CD4-positive, alpha-beta T cell treated with Interleukin-10 for 1 hour (primary cell): ENCODE data around the gene STX8.

Experiments used
- DNase-seq: peaks from one replicate; pipeline ENCODE4 v3.0.0-alpha.2; 2020

Gene STX8

GRCh38 chr17:9553596-9553995 is 22.0 kb downstream of the STX8 start:
- DNase-seq, result no peak

- DNase-seq, result no peak
These were observed 22.4 kb downstream of the STX8 start for GRCh38 chr17:9553181-9553580.

DNA sequence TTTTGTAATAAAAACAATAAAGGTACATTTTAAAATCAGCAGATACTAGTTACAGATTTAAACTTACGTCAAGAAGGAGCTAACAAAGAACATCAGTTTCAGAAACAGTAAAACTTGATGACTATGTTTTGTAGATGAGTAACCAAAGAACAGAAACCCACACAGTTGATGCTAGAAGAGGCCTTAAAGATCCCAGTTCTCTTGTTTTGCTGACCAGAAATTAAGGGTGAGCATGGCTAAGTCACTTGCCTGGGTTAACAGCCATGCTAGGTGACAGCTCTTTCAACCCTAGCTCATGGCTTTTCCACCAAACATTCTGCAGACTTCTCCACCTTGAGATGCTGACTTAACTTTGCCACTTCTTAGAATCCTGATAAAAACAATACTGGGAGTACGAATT is 26.4 kb downstream of the STX8 start:
- DNase-seq, result no peak

DNA sequence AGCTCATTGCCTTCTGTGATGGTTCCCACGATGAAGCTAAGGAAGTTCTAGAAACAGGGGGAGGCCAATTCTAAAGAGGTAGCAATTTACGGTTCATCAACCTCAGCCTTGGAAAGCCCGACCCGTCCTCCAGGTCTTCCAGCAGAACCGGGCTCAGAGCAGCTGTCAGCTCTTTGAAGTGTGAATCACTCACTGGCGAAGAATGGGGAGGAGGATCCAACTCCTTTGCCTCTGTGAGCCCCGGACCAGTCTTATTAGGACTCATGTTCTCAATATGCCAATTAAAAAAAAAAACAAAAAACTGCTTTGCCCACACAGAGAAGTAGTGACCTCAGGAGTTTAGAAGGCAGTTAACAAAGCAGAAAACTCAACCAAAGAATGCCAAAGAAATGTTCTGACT is 31.4 kb downstream of the STX8 start:
- no peak for DNase-seq

GRCh38 chr17:9541718-9542117 is 33.9 kb downstream of the STX8 start:
- DNase-seq, result no peak

- DNase-seq, result no peak
These were observed 37.0 kb downstream of the STX8 start for GRCh38 chr17:9538626-9539025.

- DNase-seq, result no peak
These were observed 38.3 kb downstream of the STX8 start for GRCh38 chr17:9537177-9537776.

DNA sequence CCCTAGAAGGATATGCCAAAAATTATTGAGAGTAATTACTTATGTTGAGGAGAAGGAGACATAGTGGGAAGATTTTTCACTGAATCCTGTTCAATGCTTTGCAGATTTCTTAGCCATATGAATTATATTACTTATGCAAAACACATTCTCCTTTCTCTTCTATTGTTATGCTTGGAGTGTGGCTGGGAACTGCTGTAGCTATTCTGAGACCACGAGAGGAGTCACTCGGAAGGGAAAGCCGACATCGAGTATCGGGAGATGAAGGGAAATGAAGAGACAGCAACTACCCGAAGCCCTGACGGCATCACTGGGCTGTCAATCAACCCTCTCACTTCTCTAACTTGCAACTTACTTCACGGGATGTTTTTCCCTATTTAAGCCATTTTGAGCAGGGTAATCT is 39.6 kb downstream of the STX8 start:
- no peak for DNase-seq

GRCh38 chr17:9533441-9533840 is 42.2 kb downstream of the STX8 start:
- DNase-seq, result no peak

DNA sequence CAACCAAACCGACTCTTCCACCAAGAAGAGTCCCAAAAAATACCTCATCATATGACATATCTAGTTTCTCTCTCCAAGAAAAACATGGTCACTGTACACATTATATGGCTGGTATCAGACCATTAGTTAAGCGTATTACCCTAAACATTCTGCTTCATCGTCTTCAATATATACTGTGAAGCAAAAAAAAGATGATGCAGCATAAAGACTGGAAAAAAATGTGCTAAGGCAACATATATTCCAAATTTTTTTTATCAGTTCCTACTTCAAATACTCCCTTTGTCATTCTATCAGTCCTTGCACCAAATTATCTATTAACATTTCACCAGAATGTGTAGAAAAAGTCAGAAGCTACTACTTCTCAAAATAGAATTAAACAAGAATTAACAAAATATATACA is 42.9 kb downstream of the STX8 start:
- DNase-seq, result no peak

DNA sequence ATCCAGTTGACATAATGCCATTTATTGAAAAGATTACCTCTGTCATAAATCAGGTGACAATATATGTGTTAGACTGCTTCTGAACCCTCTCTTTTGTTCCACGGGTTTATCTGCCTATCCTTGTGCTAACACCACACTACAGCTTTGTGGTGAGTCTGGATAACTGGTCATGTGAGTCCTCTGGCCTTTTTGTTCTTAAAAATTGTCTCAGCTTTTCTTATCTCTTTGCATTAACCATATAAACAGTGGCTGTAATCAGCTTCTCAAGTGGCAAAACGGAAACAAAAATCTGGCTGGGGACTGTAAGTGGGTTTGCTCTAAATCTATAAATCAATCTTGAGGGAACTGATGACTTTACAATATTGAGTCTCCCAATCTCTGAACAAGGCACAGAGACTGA is 44.6 kb downstream of the STX8 start:
- no peak for DNase-seq

DNA sequence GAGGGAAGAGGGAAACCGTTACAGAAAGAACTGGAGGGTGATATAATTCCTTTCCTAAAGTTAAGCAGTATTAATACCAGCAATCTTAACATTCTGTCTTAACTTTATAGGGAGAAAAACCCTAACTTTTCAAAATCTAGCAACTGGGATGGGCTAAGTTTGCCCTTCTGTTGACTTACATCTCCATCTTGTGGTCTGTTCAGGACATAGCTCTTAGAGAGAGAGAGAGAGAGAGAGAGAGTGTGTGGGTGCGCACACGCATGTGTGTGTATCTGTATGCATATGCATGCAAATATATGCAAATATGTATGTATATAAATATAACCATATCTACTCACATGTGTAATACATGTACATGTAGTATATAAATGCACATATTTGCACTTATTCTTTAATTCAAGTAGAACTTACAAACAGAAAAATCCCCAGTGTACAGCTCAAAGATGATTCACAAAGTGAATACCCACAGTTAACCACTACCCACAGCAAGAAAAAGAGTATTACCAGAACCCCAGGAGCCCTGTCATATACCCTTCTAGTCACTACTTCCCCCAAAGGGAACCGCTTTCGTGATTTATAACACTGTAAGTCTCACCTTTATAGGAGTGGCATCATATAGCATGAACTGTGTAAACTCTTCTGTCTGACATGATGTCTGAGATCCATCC is 46.5 kb downstream of the STX8 start:
- peak; percentile 7 for DNase-seq

DNA sequence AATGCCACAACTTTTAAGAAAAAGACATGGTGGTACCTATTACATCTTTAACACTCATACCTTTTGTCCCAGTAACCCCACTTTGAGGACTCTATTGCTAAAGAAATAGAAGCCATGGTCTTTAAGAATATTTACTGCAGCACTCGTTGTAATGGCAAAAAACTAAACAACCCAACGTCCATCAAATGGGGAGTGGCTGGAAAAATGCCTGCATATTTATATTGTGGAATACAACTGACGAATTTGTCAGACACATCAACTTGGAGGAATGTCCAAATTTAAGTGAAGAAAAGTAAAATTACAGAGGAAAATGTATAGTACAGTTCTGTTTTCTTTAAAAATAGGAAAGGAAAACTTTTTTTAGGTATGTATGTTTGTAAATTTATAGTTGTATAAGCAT is 47.8 kb downstream of the STX8 start:
- no peak for DNase-seq

DNA sequence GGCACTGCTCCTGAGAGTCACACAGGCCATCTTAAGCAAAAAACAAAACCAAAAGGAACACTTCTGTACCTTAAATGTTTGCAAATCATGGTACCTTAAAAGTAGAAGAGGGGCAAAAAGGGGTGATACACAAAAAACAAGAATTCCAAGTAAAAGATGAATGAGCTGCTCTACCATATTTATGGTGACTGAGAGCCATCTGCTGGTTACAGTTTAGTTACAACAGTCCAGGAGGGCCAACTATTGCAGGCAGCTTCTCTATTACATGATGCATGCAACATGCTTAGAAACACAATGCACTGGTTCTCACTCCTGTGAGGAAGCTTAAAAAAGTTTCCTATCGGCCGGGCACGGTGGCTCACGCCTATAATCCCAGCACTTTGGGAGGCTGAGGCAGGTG is 53.5 kb downstream of the STX8 start:
- peak; percentile 41 for DNase-seq

DNA sequence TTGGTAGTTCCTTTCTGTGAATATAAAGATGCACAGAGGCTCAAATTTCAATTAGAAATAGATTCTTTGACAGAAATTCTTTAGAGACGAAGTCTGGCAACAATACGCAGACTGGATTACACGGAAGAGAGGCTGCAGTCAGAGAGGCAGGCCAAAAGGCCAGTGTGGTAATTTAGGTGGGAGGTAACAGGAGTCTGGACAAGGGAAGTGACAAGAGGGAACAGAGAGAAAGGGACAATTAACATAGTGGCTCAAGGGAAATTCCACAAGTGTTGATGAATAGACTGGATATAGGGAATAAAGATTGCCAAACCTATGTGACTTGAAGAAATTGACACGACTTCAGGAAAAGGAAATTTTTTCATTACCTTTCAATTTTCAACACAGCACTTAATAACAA is 54.6 kb downstream of the STX8 start:
- DNase-seq, result no peak

DNA sequence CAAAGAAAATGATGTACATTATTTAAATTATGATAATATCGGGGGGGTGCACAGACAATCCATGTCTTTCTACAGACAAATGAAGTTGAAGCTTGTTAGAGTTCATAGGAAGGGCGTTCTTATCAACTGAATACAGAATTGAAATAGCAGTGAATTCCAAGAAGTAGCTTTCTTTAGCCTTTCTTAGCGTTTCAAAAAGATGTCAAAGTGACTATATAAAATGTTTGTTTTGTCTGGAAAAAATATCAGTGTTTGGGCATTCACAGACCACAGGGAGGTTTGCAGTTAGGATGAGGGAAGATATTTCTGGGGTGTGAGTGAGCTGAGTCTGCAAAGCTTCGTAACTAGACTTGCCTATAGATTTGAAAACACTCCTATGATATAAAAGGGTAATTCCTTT is 55.0 kb downstream of the STX8 start:
- no peak for DNase-seq

DNA sequence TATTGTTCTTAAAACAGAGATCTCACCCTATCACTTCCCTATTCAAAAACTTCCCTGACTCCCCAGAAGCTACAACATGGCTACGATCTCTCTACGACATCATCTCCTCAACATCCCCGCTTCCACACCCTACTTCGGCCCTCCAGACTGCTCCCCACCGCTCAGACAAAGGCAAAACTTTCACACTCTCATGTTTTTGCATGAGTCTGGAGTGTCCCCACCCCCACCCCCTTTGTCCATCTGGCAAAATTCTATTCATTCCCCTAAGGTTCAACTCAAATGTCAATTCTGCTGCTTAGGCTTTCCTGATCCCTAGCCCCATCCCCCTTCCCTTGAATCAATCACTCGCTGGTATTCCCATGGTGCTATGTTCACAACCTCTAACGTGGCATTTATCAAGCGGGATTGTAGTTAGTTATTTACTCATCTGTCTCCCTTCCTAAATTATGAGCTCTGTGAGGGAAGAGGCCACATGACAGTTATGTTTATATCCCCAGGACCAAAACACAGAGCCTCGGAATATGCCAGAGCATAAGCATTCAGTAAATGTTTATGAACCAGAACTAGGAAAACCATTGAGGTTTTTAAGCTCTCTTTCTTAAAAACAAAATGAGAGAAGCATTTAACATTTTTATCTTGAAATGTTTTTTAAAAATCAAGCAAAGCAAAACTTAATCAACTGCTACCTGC is 55.9 kb downstream of the STX8 start:
- DNase-seq, result no peak

GRCh38 chr17:9517396-9517795 is 58.2 kb downstream of the STX8 start:
- DNase-seq, result peak; percentile 7

DNA sequence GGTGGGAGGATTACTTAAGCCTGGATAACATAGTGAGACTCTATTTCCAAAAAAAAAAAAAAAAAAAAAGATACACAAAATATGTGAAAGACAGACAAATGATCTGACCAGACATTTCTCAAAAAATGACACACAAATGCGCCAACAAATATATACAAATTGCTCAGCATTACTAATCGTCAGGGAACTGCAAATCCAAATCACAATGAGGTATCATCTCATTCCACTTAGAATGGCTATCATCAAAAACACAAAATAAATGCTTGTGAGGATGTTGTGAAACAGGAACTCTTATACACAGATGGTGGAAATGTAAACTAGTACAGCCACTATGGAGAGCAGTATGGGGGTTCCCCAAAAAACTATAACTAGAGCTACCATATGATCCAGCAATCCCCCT is 62.4 kb downstream of the STX8 start:
- DNase-seq, result no peak

DNA sequence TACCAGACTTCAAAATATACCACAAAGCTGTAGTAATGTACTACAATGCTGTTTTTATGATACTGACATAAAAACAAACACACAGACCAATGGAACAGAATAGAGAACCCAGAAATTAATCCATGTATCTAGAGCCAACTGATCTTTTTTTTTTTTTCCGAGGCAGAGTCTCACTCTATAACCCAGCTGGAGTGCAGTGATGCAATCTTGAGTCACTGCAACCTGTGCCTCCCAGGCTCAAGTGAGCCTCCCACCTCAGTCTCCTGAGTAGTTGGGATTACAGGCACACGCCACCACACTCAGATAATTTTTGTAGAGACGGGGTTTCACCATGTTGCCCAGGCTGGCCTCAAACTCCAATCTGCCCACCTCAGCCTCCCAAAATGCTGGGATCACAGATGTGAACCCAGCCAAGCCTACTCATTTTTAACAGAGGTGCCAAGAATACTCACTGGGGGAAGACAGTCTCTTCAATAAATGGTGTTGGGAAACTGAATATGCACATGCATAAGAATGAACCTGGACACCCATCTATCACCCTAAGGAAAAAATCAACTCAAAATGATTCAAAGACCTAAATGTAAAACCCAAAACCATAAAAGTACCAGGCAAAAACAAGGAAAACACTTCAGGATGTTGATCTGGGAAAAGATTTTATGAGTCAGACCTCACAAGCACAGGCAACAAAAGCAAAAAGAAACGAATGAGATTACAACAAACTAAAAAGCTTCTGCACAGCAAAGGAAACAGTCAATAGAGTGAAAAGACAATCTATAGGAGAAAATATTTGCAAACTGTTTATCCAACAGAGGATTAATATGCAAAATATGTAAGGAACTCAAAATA is 63.1 kb downstream of the STX8 start:
- DNase-seq, result no peak

DNA sequence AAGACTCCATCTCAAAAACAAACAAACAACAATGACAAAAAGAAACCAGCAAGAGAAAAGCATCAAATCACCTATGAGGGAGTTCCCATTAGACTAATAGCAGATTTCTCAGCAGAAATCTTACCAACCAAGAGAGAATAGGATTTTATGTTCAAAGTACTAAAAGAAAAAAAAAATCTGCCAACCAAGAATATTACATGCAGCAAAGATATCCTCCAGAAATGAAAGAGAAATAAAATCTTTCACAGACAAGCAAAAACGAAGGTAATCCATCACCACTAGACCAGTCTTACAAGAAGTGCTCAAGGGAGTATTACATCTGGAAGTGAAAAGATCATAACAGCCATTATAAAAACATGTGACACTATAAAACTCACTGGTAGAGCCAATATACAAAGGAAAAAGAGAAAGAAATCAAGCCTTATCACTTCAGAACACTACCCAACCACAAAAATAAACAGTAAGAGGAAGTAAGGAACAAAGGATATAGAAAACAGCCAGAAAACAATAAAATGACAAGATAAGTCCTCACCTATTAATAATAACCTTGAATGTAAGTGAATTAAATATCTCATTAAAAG is 66.3 kb downstream of the STX8 start:
- no peak for DNase-seq

DNA sequence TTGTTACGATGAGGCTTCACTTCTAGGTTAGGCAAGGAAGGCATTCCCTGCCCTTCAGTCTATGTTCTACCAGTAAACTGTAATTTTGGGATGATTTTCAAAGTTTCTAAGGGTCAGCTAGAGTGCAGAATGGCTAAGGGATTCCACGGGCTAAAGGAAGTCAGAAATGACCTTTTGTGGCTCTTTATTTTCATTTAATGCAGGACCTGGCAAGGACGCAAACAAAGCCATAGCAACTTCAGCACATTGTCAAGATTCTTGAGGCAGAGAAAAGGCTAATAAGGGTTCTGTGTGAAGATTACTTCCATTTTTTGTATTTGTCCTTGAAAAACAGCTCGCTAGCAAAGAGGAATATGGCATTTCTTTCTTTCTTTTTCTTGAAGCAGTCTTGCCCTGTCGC is 76.6 kb downstream of the STX8 start:
- no peak for DNase-seq

GRCh38 chr17:9498490-9498889 is 77.1 kb downstream of the STX8 start:
- DNase-seq, result no peak
